ENCODE results near the gene FBXL2. TPM values are rescaled to one million over a fixed set of nuclear protein-coding genes. Genes with fewer than 3 reads are reported as not detected.

Gene FBXL2
- total RNA-seq, 1 donor from 2014 or later: 23.3 TPM

DNA sequence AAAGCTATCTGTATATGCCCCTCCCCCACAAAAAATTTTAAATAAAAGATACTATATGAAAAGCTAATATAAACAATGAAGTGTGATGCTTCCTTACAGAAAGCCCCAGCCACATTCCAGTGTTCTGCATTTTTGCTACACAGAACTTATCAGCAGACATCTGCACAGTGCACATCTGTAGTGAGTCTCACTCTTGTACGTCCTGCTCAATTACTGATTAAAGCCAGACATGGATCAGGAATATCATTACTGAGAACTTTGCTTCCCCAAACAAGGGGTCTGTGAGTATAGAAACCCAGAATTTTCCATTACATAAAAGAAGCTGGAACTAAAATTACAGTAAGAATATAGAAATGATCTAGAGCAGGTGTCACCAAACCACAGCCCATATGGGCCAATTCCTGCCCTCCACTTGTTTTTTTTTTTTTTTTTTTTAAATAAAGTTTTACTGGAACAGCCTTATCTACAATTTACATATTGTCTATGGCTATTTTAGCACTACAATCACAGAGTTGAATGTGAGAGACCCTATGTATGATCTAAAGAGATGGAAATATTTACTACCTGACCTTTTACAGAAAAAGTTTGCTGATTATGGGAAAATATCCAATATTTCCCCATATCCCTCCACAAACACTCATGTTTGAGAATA is 117.3 kb downstream of the FBXL2 start:
- Histone ChIP-seq H3K4me2 (ENCODE audit: low read length) (no peak overlapping the region), H3K4me3 (ENCODE audit: insufficient read depth, low read depth, low read length) (no peak overlapping the region), H3K36me3 (ENCODE audit: insufficient read depth, low read length) (peaks cover 63% of the 10 kb centered on the region), H3K79me2 (ENCODE audit: insufficient read depth, low read length) (peaks cover 18% of the 10 kb centered on the region), H3K9ac (ENCODE audit: low read length) (no peak overlapping the region), H3K4me1 (ENCODE audit: insufficient read depth, low read length) (peaks cover 25% of the 10 kb centered on the region), H3K9me3 (ENCODE audit: insufficient read depth, low read depth, low read length) (no peaks in the 10 kb centered on the region), H4K20me1 (ENCODE audit: insufficient read depth, low read length) (no peaks in the 10 kb centered on the region), H3K27me3 (ENCODE audit: insufficient read depth, low read length) (no peaks in the 10 kb centered on the region), H2AFZ (ENCODE audit: low read depth, low read length) (no peak overlapping the region), H3K27ac (ENCODE audit: low read depth, low read length) (no peak overlapping the region)
- no peak overlapping the region for H3K27ac Mint-ChIP-seq (ENCODE audit: unreplicated experiment)
- H3K4me3 Mint-ChIP-seq (ENCODE audit: unreplicated experiment): no peak overlapping the region
- H3K4me1 Mint-ChIP-seq (ENCODE audit: low read depth, unreplicated experiment): peaks cover 21% of the 10 kb centered on the region
- FAIRE-seq (no peak), DNase-seq (ENCODE audit: low read depth) (no peak)
- H3K27me3 Mint-ChIP-seq (ENCODE audit: low read depth, unreplicated experiment): no peaks in the 10 kb centered on the region
- no peaks in the 10 kb centered on the region for H3K9me3 Mint-ChIP-seq (ENCODE audit: unreplicated experiment)
- no peak for TF ChIP-seq EZH2 (IDR thresholded peaks at IDR 0.05; ENCODE audit: insufficient read depth, low read length)
- H3K36me3 Mint-ChIP-seq (ENCODE audit: low read depth, unreplicated experiment): peaks cover 23% of the 10 kb centered on the region

DNA sequence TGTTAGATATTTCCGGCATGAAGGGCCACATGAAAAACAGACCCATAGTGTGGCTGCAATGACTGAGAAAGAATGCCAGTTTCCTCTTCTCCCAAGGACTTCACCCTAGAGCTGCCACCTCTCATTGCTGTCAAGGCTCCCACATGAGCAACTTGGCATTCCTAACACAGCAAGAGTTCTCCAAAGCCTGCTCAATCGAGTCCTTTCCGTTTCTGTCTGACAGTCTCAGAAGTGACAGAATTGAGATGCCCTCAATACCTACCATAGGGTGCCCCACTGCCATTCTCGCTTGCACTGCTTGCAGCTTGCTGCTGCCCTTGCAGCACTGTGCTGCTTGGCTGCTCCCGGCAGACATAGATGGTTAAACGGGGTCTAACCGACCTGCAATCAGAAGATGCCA is 118.7 kb downstream of the FBXL2 start:
- H3K4me1 ChIP-seq (ENCODE audit: insufficient read depth, low read length): peaks cover 25% of the 10 kb centered on the region
- peaks cover 67% of the 10 kb centered on the region for H3K36me3 ChIP-seq (ENCODE audit: insufficient read depth, low read length)
- no peak overlapping the region for H3K27ac ChIP-seq (ENCODE audit: low read depth, low read length)
- H2AFZ ChIP-seq (ENCODE audit: low read depth, low read length): no peak overlapping the region
- DNase-seq (ENCODE audit: low read depth) (no peak), FAIRE-seq (no peak)
- H3K36me3 Mint-ChIP-seq (ENCODE audit: low read depth, unreplicated experiment): peaks cover 16% of the 10 kb centered on the region
- H3K79me2 ChIP-seq (ENCODE audit: insufficient read depth, low read length): peaks cover 18% of the 10 kb centered on the region
- no peaks in the 10 kb centered on the region for H3K27me3 Mint-ChIP-seq (ENCODE audit: low read depth, unreplicated experiment)
- H3K27me3 ChIP-seq (ENCODE audit: insufficient read depth, low read length): no peaks in the 10 kb centered on the region
- no peak overlapping the region for H3K4me3 Mint-ChIP-seq (ENCODE audit: unreplicated experiment)
- no peaks in the 10 kb centered on the region for H3K9me3 Mint-ChIP-seq (ENCODE audit: unreplicated experiment)
- H3K9ac ChIP-seq (ENCODE audit: low read length): no peak overlapping the region
- H3K4me1 Mint-ChIP-seq (ENCODE audit: low read depth, unreplicated experiment): peaks cover 25% of the 10 kb centered on the region
- H3K4me2 ChIP-seq (ENCODE audit: low read length): no peak overlapping the region
- TF ChIP-seq EZH2 (IDR thresholded peaks at IDR 0.05; ENCODE audit: insufficient read depth, low read length): no peak
- TF ChIP-seq, protein P1, sequence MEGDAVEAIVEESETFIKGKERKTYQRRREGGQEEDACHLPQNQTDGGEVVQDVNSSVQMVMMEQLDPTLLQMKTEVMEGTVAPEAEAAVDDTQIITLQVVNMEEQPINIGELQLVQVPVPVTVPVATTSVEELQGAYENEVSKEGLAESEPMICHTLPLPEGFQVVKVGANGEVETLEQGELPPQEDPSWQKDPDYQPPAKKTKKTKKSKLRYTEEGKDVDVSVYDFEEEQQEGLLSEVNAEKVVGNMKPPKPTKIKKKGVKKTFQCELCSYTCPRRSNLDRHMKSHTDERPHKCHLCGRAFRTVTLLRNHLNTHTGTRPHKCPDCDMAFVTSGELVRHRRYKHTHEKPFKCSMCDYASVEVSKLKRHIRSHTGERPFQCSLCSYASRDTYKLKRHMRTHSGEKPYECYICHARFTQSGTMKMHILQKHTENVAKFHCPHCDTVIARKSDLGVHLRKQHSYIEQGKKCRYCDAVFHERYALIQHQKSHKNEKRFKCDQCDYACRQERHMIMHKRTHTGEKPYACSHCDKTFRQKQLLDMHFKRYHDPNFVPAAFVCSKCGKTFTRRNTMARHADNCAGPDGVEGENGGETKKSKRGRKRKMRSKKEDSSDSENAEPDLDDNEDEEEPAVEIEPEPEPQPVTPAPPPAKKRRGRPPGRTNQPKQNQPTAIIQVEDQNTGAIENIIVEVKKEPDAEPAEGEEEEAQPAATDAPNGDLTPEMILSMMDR (IDR thresholded peaks at IDR 0.05; ENCODE audit: insufficient read depth, low read depth, low read length): no peak
- H3K27ac Mint-ChIP-seq (ENCODE audit: unreplicated experiment): no peak overlapping the region
- H4K20me1 ChIP-seq (ENCODE audit: insufficient read depth, low read length): no peaks in the 10 kb centered on the region
- H3K4me3 ChIP-seq (ENCODE audit: insufficient read depth, low read depth, low read length): no peak overlapping the region
- H3K9me3 ChIP-seq (ENCODE audit: insufficient read depth, low read depth, low read length): no peaks in the 10 kb centered on the region

DNA sequence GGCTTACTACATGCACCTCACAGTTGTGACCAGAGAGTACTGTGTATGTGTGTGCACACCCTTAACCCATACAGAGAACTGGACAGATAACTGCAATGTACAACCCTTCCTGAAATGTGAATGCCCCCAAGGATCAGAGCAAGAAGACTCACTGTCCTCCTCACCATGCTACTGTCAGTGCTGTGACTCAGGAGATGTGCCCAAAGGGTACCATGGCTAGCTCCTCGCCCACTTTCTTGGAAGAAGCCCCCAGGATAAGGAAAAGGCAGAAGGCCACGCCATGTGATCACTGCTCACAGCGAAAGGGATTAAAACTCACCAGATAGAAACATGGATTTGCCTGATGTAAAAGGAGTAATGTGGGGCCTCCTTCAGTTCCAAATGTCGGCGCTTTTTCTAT is 121.2 kb downstream of the FBXL2 start:
- Mint-ChIP-seq H3K4me3 (ENCODE audit: unreplicated experiment) (no peak overlapping the region), H3K4me1 (ENCODE audit: low read depth, unreplicated experiment) (peaks cover 24% of the 10 kb centered on the region), H3K9me3 (ENCODE audit: unreplicated experiment) (no peaks in the 10 kb centered on the region), H3K27me3 (ENCODE audit: low read depth, unreplicated experiment) (no peaks in the 10 kb centered on the region), H3K36me3 (ENCODE audit: low read depth, unreplicated experiment) (peaks cover 10% of the 10 kb centered on the region), H3K27ac (ENCODE audit: unreplicated experiment) (no peak overlapping the region)
- no peaks in the 10 kb centered on the region for H4K20me1 ChIP-seq (ENCODE audit: insufficient read depth, low read length)
- H2AFZ ChIP-seq (ENCODE audit: low read depth, low read length): no peak overlapping the region
- no peak overlapping the region for H3K27ac ChIP-seq (ENCODE audit: low read depth, low read length)
- no peak for FAIRE-seq
- H3K27me3 ChIP-seq (ENCODE audit: insufficient read depth, low read length): no peaks in the 10 kb centered on the region
- no peak overlapping the region for H3K4me3 ChIP-seq (ENCODE audit: insufficient read depth, low read depth, low read length)
- H3K9me3 ChIP-seq (ENCODE audit: insufficient read depth, low read depth, low read length): no peaks in the 10 kb centered on the region
- peaks cover 12% of the 10 kb centered on the region for H3K79me2 ChIP-seq (ENCODE audit: insufficient read depth, low read length)
- H3K36me3 ChIP-seq (ENCODE audit: insufficient read depth, low read length): peaks cover 64% of the 10 kb centered on the region
- TF ChIP-seq, protein P1 (IDR thresholded peaks at IDR 0.05; ENCODE audit: insufficient read depth, low read depth, low read length): no peak
- TF ChIP-seq EZH2 (IDR thresholded peaks at IDR 0.05; ENCODE audit: insufficient read depth, low read length): no peak
- no peak overlapping the region for H3K9ac ChIP-seq (ENCODE audit: low read length)
- DNase-seq (ENCODE audit: low read depth): no peak
- no peak overlapping the region for H3K4me2 ChIP-seq (ENCODE audit: low read length)
- H3K4me1 ChIP-seq (ENCODE audit: insufficient read depth, low read length): peaks cover 24% of the 10 kb centered on the region

Data from astrocyte (in vitro differentiated cells and primary cell).